Measurements from ENCODE around the gene ATMIN.

Gene ATMIN

GRCh38 chr16:81006211-81006812 lies 29.3 kb upstream of the ATMIN start:
- no peak for DNase-seq

GRCh38 chr16:81006813-81007695 lies 28.6 kb upstream of the ATMIN start, which contains the start of the genes CENPN and CMC2:
Gene CENPN, plus strand, starts transcription at chr16:81007214. Its CDS starts 4,726 bp downstream, at chr16:81011940.
Gene CMC2, minus strand, starts transcription at chr16:81006885. Its CDS starts 9,491 bp downstream, at chr16:80997394.
- peak; percentile 98 for DNase-seq

GRCh38 chr16:81008505-81008789 lies 27.2 kb upstream of the ATMIN start:
- no peak for DNase-seq

- DNase-seq: no peak
These were observed 22.7 kb upstream of the ATMIN start for GRCh38 chr16:81012974-81013373.

GRCh38 chr16:81014672-81015071 lies 21.0 kb upstream of the ATMIN start:
- no peak for DNase-seq

GRCh38 chr16:81018496-81018895 lies 17.1 kb upstream of the ATMIN start:
- DNase-seq: no peak

- no peak for DNase-seq
These were observed 9.2 kb upstream of the ATMIN start for GRCh38 chr16:81026429-81026828.

GRCh38 chr16:81029930-81030604 lies 5.6 kb upstream of the ATMIN start:
- DNase-seq: no peak

- no peak for DNase-seq
These were observed 521 bp downstream of the ATMIN start for GRCh38 chr16:81035975-81036750.

GRCh38 chr16:81036751-81037350 lies 1.2 kb downstream of the ATMIN start:
- DNase-seq: no peak

- no peak for DNase-seq
These were observed 4.5 kb downstream of the ATMIN start for GRCh38 chr16:81040131-81040530.

GRCh38 chr16:81040842-81041241 lies 5.2 kb downstream of the ATMIN start:
- DNase-seq: no peak

GRCh38 chr16:81041696-81042095 lies 6.1 kb downstream of the ATMIN start:
- no peak for DNase-seq

- no peak for DNase-seq
These were observed 7.2 kb downstream of the ATMIN start for GRCh38 chr16:81042821-81043220.

GRCh38 chr16:81053761-81054160 lies 18.1 kb downstream of the ATMIN start:
- no peak for DNase-seq

GRCh38 chr16:81060576-81061306 lies 25.1 kb downstream of the ATMIN start:
- DNase-seq: no peak

- DNase-seq: no peak
These were observed 25.6 kb downstream of the ATMIN start for GRCh38 chr16:81061307-81061640.

GRCh38 chr16:81061871-81062608 lies 26.4 kb downstream of the ATMIN start:
- no peak for DNase-seq

- no peak for DNase-seq
These were observed 31.0 kb downstream of the ATMIN start for GRCh38 chr16:81066681-81067080.

- no peak for DNase-seq
These were observed 31.5 kb downstream of the ATMIN start for GRCh38 chr16:81067166-81067565.

GRCh38 chr16:81069063-81069462 lies 33.4 kb downstream of the ATMIN start:
- DNase-seq: no peak

Data from activated T-cell treated with anti-CD3 and anti-CD28 coated beads, Interleukin-2, amount 50 U/mL, for 1 hour (primary cell).